Glutamatergic neuron (in vitro differentiated cells): ENCODE measurements around the gene ZNF284. TPM values are rescaled to one million over a fixed set of nuclear protein-coding genes. Genes with fewer than 3 reads are reported as not detected.

Experiments used
- DNase-seq: peaks from one replicate; pipeline ENCODE4 v3.0.0; 2022
- H3K27ac Mint-ChIP-seq: one replicate; pipeline ENCODE4 v1.8.0; 2020; ENCODE audit warnings: mild to moderate bottlenecking, mixed read lengths, inconsistent platforms; ENCODE audit not compliant: unreplicated experiment
- H3K27me3 Mint-ChIP-seq: one replicate; pipeline ENCODE4 v1.8.0; 2020; ENCODE audit warnings: mild to moderate bottlenecking, moderate library complexity, mixed read lengths, inconsistent platforms; ENCODE audit not compliant: unreplicated experiment
- H3K36me3 Mint-ChIP-seq: one replicate; pipeline ENCODE4 v1.8.0; 2020; ENCODE audit warnings: mild to moderate bottlenecking, mixed read lengths, inconsistent platforms; ENCODE audit not compliant: unreplicated experiment
- H3K4me1 Mint-ChIP-seq: one replicate; pipeline ENCODE4 v1.8.0; 2020; ENCODE audit warnings: mild to moderate bottlenecking, low read depth, mixed read lengths, inconsistent platforms; ENCODE audit not compliant: unreplicated experiment
- H3K4me3 Mint-ChIP-seq: one replicate; pipeline ENCODE4 v1.8.0; 2020; ENCODE audit warnings: mild to moderate bottlenecking, mixed read lengths, inconsistent platforms; ENCODE audit not compliant: unreplicated experiment
- H3K9me3 Mint-ChIP-seq: one replicate; pipeline ENCODE4 v1.8.0; 2020; ENCODE audit warnings: mild to moderate bottlenecking, moderate library complexity, mixed read lengths, inconsistent platforms; ENCODE audit not compliant: unreplicated experiment
- CTCF ChIP-seq: fragments of 200-600 bp; sonication (generic); IDR thresholded peaks from one replicate; pipeline ENCODE4 v1.5.0; 2021; ENCODE audit not compliant: partially characterized antibody, unreplicated experiment
- total RNA-seq: library from RNA; stranded (reverse); fragmentation: NEBNext Ultra II Directional; extraction: Animal tissue kit (Norgen Biotek cat#: 25700); gene quantifications from one replicate; pipeline ENCODE4 v1.2.1, GENCODE V29; 2021; ENCODE audit not compliant: unreplicated experiment

Gene ZNF284
- total RNA-seq, 1 donor from 2014 or later: 3.9 TPM

- Mint-ChIP-seq H3K27ac (no peak overlapping the region), H3K4me3 (no peak overlapping the region), H3K27me3 (no peaks in the 10 kb centered on the region), H3K36me3 (peaks cover 34% of the 10 kb centered on the region), H3K4me1 (no peaks in the 10 kb centered on the region), H3K9me3 (peaks cover 5% of the 10 kb centered on the region)
- no peak for TF ChIP-seq CTCF
- no peak for DNase-seq
Observed at GRCh38 chr19:44055870-44056269, 16.1 kb upstream of the ZNF284 start.

- no peak for TF ChIP-seq CTCF
- Mint-ChIP-seq H3K27ac (no peak overlapping the region), H3K4me3 (no peak overlapping the region), H3K27me3 (no peaks in the 10 kb centered on the region), H3K4me1 (no peaks in the 10 kb centered on the region), H3K9me3 (peaks cover 5% of the 10 kb centered on the region), H3K36me3 (peaks cover 35% of the 10 kb centered on the region)
- DNase-seq: no peak
Observed at GRCh38 chr19:44059229-44059628, 12.7 kb upstream of the ZNF284 start.

DNA sequence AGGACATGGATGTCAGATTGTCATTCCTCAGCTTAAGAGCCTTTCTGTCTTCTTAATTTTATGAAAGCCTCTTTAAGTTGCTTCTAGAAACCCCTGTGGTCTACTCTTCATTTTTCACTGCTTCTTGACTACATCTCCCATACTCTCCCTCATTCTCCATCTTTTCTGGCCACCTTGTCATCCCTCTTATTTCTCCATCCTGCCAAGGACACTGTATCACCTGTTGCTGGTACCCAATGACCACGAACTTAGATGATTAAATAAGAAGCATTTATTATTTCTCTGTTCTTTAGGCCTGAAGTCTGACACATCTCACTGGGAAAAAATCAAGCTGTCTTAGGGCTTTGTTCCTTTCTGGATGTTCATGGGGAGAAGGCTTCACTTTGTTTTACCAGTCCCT, 10.9 kb upstream of the ZNF284 start:
- no peak for TF ChIP-seq CTCF
- no peak for DNase-seq
- Mint-ChIP-seq H3K27me3 (no peaks in the 10 kb centered on the region), H3K9me3 (peaks cover 4% of the 10 kb centered on the region), H3K4me1 (no peaks in the 10 kb centered on the region), H3K36me3 (peaks cover 29% of the 10 kb centered on the region), H3K4me3 (no peak overlapping the region), H3K27ac (no peak overlapping the region)

GRCh38 chr19:44066305-44066704, 5.7 kb upstream of the ZNF284 start:
- TF ChIP-seq CTCF: no peak
- no peaks in the 10 kb centered on the region for H3K4me1 Mint-ChIP-seq
- DNase-seq: no peak
- peaks cover 7% of the 10 kb centered on the region for H3K9me3 Mint-ChIP-seq
- H3K27me3 Mint-ChIP-seq: no peaks in the 10 kb centered on the region
- no peak overlapping the region for H3K27ac Mint-ChIP-seq
- H3K36me3 Mint-ChIP-seq: peaks cover 48% of the 10 kb centered on the region
- H3K4me3 Mint-ChIP-seq: no peak overlapping the region

- no peak overlapping the region for H3K27ac Mint-ChIP-seq
- peaks cover 45% of the 10 kb centered on the region for H3K36me3 Mint-ChIP-seq
- no peak for TF ChIP-seq CTCF
- DNase-seq: no peak
- H3K4me1 Mint-ChIP-seq: peaks cover 4% of the 10 kb centered on the region
- H3K4me3 Mint-ChIP-seq: no peak overlapping the region
- H3K9me3 Mint-ChIP-seq: peaks cover 7% of the 10 kb centered on the region
- no peaks in the 10 kb centered on the region for H3K27me3 Mint-ChIP-seq
Observed at GRCh38 chr19:44069415-44069814, 2.5 kb upstream of the ZNF284 start.
